Prostate gland (tissue), 2 donors: ENCODE data around the gene SOAT2. TPM values are rescaled to one million over a fixed set of nuclear protein-coding genes. Genes with fewer than 3 reads are reported as not detected.

ENCODE experiments used
- DNase-seq: peaks from one replicate; pipeline ENCODE4 v3.0.0-alpha.2; 2019; ENCODE audit warnings: low spot score
- H3K27ac ChIP-seq, 2 donors: fragments of 200-600 bp; sonication (generic); 2 replicates each; pipeline ENCODE4 v1.5.1; 2017 to 2019
- H3K27me3 ChIP-seq: fragments of 200-600 bp; sonication (generic); replicated peaks from 2 replicates; pipeline ENCODE4 v1.5.1; 2019; ENCODE audit not compliant: insufficient read depth
- H3K36me3 ChIP-seq, 2 donors: fragments of 200-600 bp; sonication (generic); 1 replicate in 1 of 2; 2 replicates in 1 of 2; pipeline versions ENCODE4 v1.5.1 to v1.8.1; 2017 to 2019
- H3K4me1 ChIP-seq: fragments of 200-600 bp; sonication (generic); replicated peaks from 2 replicates; pipeline ENCODE4 v1.5.1; 2019
- H3K4me3 ChIP-seq, 2 donors: fragments of 200-600 bp; sonication (generic); 2 replicates each; pipeline ENCODE4 v1.5.1; 2017 to 2019
- H3K9me3 ChIP-seq: fragments of 200-600 bp; sonication (generic); 2 replicates; pipeline ENCODE4 v1.5.1; 2017
- CTCF ChIP-seq, 4 experiments: fragments of 200-600 bp in 2 of 4; fragments of 450-650 bp in 2 of 4; sonication (generic) in 2 of 4; IDR thresholded peaks; 1 replicate in 3 of 4; 2 replicates in 1 of 4; pipeline ENCODE4 v1.5.1; 2016 to 2019; ENCODE audit warnings: antibody characterized with exemption in 4 of 4, mild to moderate bottlenecking in 2 of 4, moderate library complexity in 2 of 4
- POLR2A ChIP-seq: fragments of 450-650 bp; IDR thresholded peaks from one replicate; pipeline ENCODE4 v1.6.1; 2016; ENCODE audit warnings: antibody characterized with exemption, mild to moderate bottlenecking
- POLR2AphosphoS5 ChIP-seq: sonication (generic); formaldehyde crosslinking; IDR thresholded peaks from one replicate; pipeline ENCODE4 v1.6.1; 2017; ENCODE audit warnings: antibody characterized with exemption
- WGBS: methylation state at CpG from one replicate; pipeline ENCODE4 v1.1.5; 2018; 5-methylcytosine and 5-hydroxymethylcytosine counted together
- intact Hi-C: fragments of 100-400 bp; cut with DNase I; formaldehyde crosslinking; loops from one replicate; pipeline ENCODE4 v1.14.2; 2022
- total RNA-seq, 2 donors: library from RNA; depleted of rRNA; stranded (reverse); fragments of >200 nt; gene quantifications; one replicate each; pipeline ENCODE4 v1.1.0, GENCODE V29; 2016

SOAT2 gene
- total RNA-seq, 2 donors from 2014 or later, result 0.14 to 0.28 TPM

DNA sequence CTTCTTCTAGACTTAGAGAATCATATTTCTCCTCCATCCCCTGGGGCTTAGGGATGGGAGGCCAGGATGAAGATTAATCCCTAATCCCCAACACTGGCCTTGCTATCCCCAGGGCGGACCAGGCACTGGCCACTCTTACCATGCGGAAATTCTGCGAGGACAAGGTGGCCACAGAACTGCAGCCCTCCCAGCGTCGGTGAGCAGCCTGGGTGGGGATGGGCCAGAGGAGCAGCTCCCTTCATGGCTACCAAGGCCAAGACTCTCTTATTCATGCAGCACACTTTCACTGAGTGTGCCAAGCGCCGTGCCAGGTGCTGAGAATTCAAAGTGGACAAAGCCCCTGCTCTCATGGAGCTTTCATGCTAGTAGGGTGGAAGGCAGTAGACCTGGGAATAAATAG lies 46.4 kb upstream of the SOAT2 start:
- WGBS, result 94% methylated on average over 7 of the region's 7 CpGs
- Histone ChIP-seq H3K27me3 (no peaks in the 10 kb centered on the region), H3K4me1 (peaks cover 32% of the 10 kb centered on the region), H3K9me3 (no peaks in the 10 kb centered on the region), H3K4me3 (no peak overlapping the region), H3K27ac (no peak overlapping the region), H3K36me3 (no peaks in the 10 kb centered on the region)
- TF ChIP-seq CTCF (IDR thresholded peaks at IDR 0.05) (no peak), POLR2A (no peak), POLR2AphosphoS5 (no peak)
- intact Hi-C loops, result loop anchor here (10.0 kb wide), 1 partner anchor 448 kb away; the partner anchor contains the start of genes NPFF and TARBP2
- DNase-seq, result no peak

DNA sequence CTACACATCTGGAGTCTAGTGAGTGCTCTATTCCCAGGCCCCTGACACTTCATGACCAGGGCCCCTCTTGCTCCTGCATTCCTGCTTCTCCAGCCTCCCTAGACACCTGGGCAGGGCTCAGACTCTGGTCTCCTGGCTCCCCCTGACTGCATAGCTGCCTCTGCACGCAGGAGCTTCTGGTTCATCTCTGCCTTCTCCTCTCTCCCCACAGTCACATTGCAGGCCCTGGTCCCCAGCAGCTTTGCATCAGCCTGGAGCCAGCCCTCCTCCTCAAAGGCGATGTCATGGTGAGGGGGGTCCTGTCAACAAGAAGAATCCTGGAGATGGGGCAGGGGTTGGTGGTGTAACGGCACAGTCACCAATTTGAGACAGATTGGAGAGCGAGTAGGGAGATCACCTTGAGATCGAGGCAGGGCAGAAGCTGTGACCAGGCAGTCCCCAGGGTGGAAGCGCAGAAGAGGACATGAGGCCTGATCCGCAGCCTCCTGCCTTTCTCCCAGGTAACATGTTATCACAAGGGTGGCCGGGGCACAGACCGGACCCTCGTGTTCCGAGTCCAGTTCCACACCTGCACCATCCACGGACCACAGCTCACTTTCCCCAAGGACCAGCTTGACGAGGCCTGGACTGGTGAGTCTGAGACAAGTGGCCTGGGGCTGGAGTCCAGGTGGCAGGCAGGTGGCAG lies 45.3 kb upstream of the SOAT2 start:
- 90% methylated on average over 13 of the region's 13 CpGs for WGBS
- no peak for TF ChIP-seq POLR2AphosphoS5
- no peak for TF ChIP-seq POLR2A
- TF ChIP-seq CTCF (IDR thresholded peaks at IDR 0.05), result no peak
- H3K36me3 ChIP-seq, result no peaks in the 10 kb centered on the region
- no peaks in the 10 kb centered on the region for H3K9me3 ChIP-seq
- intact Hi-C loops, result loop anchor here (10.0 kb wide), 1 partner anchor 447 kb away; the partner anchor contains the start of genes NPFF and TARBP2
- no peak overlapping the region for H3K4me3 ChIP-seq
- H3K4me1 ChIP-seq, result peaks cover 22% of the 10 kb centered on the region
- DNase-seq, result no peak
- H3K27ac ChIP-seq, result no peak overlapping the region
- H3K27me3 ChIP-seq, result no peaks in the 10 kb centered on the region

- Histone ChIP-seq H3K9me3 (no peaks in the 10 kb centered on the region), H3K27ac (no peak overlapping the region), H3K4me1 (peaks cover 14% of the 10 kb centered on the region), H3K36me3 (no peaks in the 10 kb centered on the region), H3K4me3 (no peak overlapping the region), H3K27me3 (no peaks in the 10 kb centered on the region)
- intact Hi-C loops, result loop anchor here (10.0 kb wide), 1 partner anchor 446 kb away; the partner anchor contains the start of genes NPFF and TARBP2
- 80% methylated on average over 29 of the region's 35 CpGs for WGBS
- TF ChIP-seq POLR2A, result no peak
- TF ChIP-seq POLR2AphosphoS5, result no peak
- TF ChIP-seq CTCF (IDR thresholded peaks at IDR 0.05), result no peak
- no peak for DNase-seq
These were observed 44.4 kb upstream of the SOAT2 start for GRCh38 chr12:53058674-53059433.

DNA sequence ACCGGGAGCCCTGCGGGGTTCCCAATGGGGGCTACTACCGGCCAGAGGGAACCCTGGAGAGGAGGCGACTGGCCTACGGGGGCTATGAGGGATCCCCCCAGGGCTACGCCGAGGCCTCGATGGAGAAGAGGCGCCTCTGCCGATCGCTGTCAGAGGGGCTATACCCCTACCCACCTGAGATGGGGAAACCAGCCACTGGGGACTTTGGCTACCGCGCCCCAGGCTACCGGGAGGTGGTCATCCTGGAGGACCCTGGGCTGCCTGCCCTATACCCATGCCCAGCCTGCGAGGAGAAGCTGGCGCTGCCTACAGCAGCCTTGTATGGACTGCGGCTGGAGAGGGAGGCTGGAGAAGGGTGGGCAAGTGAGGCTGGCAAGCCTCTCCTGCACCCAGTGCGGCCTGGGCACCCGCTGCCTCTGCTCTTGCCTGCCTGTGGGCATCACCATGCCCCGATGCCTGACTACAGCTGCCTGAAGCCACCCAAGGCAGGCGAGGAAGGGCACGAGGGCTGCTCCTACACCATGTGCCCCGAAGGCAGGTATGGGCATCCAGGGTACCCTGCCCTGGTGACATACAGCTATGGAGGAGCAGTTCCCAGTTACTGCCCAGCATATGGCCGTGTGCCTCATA lies 43.7 kb upstream of the SOAT2 start:
- Histone ChIP-seq H3K4me1 (peaks cover 12% of the 10 kb centered on the region), H3K4me3 (no peak overlapping the region), H3K9me3 (no peaks in the 10 kb centered on the region), H3K27me3 (no peaks in the 10 kb centered on the region), H3K36me3 (no peaks in the 10 kb centered on the region), H3K27ac (no peak overlapping the region)
- no peak for DNase-seq
- no peak for TF ChIP-seq CTCF (IDR thresholded peaks at IDR 0.05)
- no peak for TF ChIP-seq POLR2A
- no peak for TF ChIP-seq POLR2AphosphoS5
- 97% methylated on average over 17 of the region's 24 CpGs for WGBS
- intact Hi-C loops, result loop anchor here (10.0 kb wide), 1 partner anchor 445 kb away; the partner anchor contains the start of genes NPFF and TARBP2
